ENCODE results near the gene CTXND1.

DNA sequence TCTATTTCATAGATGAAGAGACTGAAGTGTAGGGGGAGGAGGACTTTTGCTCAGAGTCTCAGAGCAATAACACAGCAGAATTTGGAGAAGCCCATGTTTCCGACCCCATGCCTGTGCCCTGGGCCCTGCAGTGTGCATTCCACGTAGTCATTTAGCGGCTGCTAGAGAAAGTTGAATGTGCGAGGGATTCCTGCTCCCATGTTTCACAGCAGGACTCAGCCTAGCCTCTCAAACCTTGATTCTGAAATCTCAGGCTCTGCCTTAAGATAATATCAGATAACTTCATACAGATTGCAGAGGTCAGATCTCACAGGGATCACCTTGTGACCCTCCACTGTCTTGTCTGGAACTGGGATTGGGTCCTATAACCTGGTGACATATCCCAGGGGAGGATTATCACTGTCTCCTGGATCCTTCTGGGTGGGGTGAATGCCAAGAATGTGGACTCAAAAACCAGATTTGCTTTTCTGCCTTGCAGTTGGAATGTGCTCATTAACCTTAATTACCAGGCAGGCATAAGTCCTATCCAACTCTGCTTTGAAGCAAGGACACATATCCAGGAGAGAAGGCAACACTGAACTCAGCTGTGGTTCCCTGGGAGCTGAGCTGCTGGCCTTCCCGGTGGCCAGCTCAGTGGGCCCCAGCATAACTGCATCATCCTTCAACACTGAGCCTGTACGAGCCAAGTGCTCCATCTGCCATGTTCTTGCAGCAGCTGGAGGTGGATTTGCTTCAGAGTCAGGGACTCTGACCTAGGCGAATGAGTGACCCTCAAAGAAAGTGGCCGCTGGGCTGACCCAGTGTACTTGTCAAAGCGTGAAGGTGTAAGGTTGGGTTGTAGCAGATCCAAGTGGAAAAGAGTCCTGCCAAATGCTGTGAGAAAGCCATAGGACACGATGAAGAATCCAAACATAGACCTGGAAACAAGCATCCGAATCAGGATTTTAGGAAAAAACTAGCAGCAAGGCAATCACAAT is 43.0 kb downstream of the CTXND1 start:
- TF ChIP-seq, protein P1, sequence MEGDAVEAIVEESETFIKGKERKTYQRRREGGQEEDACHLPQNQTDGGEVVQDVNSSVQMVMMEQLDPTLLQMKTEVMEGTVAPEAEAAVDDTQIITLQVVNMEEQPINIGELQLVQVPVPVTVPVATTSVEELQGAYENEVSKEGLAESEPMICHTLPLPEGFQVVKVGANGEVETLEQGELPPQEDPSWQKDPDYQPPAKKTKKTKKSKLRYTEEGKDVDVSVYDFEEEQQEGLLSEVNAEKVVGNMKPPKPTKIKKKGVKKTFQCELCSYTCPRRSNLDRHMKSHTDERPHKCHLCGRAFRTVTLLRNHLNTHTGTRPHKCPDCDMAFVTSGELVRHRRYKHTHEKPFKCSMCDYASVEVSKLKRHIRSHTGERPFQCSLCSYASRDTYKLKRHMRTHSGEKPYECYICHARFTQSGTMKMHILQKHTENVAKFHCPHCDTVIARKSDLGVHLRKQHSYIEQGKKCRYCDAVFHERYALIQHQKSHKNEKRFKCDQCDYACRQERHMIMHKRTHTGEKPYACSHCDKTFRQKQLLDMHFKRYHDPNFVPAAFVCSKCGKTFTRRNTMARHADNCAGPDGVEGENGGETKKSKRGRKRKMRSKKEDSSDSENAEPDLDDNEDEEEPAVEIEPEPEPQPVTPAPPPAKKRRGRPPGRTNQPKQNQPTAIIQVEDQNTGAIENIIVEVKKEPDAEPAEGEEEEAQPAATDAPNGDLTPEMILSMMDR (conservative IDR thresholded peaks at IDR 0.05; ENCODE audit: low read length): no peak
- TF ChIP-seq EZH2phosphoT487 (IDR thresholded peaks at IDR 0.05; ENCODE audit: borderline replicate concordance): no peak

All from Loucy (cell line).